K562 (cell line): Measurements from ENCODE around the gene TLR5. TPM values are rescaled to one million over a fixed set of nuclear protein-coding genes. Genes with fewer than 3 reads are reported as not detected.

Experiments used
- ARID3A ChIP-seq: IDR thresholded peaks from 2 replicates; pipeline ENCODE4 v1.6.1; 2012; ENCODE audit warnings: low read depth, low read length, improper control_type of control experiment, borderline replicate concordance
- EP400 ChIP-seq: fragments of 450-650 bp; IDR thresholded peaks from 2 replicates; pipeline ENCODE4 v1.6.1; 2017; ENCODE audit warnings: antibody characterized with exemption, mild to moderate bottlenecking, moderate library complexity
- FOXA1 ChIP-seq: fragments of 450-650 bp; IDR thresholded peaks from 2 replicates; pipeline ENCODE4 v1.6.1; 2016; ENCODE audit warnings: mild to moderate bottlenecking, borderline replicate concordance
- HBP1 ChIP-seq: fragments of 450-650 bp; formaldehyde crosslinking; IDR thresholded peaks from 2 replicates; pipeline ENCODE4 v1.4.0; 2022; ENCODE audit warnings: missing genetic modification characterization
- MTA1 ChIP-seq: fragments of 450-650 bp; IDR thresholded peaks from 2 replicates; pipeline ENCODE4 v1.6.1; 2017; ENCODE audit warnings: borderline replicate concordance
- NFXL1 ChIP-seq: fragments of 450-650 bp; formaldehyde crosslinking; IDR thresholded peaks from 2 replicates; pipeline ENCODE4 v1.4.0; 2021; ENCODE audit warnings: mild to moderate bottlenecking
- NR1H2 ChIP-seq: sonication (generic); formaldehyde crosslinking; IDR thresholded peaks from 2 replicates; pipeline ENCODE4 v1.4.0; 2020; ENCODE audit warnings: mild to moderate bottlenecking, missing genetic modification reagents
- SIRT6 ChIP-seq: IDR thresholded peaks from one replicate; pipeline ENCODE4 v1.6.1; 2012; ENCODE audit warnings: low read depth, mild to moderate bottlenecking, control low read depth, inconsistent platforms, low read length, moderate library complexity
- polyA plus RNA-seq, 8 experiments: library from polyadenylated mRNA; depleted of rRNA in 4 of 8; stranded (reverse) in 5 of 8; unstranded in 3 of 8; fragments of >200 nt; fragmentation: Nextera tagmentation in 2 of 8; fragmentation: Illumina TruSeq in 1 of 8; extraction: Ambion mirVana in 2 of 8; extraction: Trizol in 1 of 8; gene quantifications; 2 replicates each; pipeline versions ENCODE4 v1.2.1 to v1.2.3, GENCODE V29; 2011 to 2014; ENCODE audit warnings: inconsistent platforms in 1 of 8, missing spikeins in 1 of 8
- total RNA-seq, 7 experiments: library from RNA; depleted of rRNA in 6 of 7; stranded (reverse); fragments of >200 nt in 6 of 7; fragmentation: Illumina TruSeq in 2 of 7; extraction: Trizol in 2 of 7; gene quantifications; 2 replicates each; pipeline versions ENCODE4 v1.2.1 to v1.2.3, GENCODE V29; 2011 to 2021; ENCODE audit warnings: low replicate concordance in 1 of 7

The TLR5 gene
- total and polyA plus RNA-seq, 9 of the 15 experiments (the other 6 are each of a cell fraction or from before 2014, with no cell fraction given): 0.93 to 7.4 (median 1.9) TPM

GRCh38 chr1:223105568-223105967 is 37.5 kb downstream of the TLR5 start (continued):
- TF ChIP-seq NR1H2: no peak
- TF ChIP-seq FOXA1: no peak
- no peak for TF ChIP-seq EP400
- no peak for TF ChIP-seq ARID3A
- TF ChIP-seq NFXL1: no peak
- no peak for TF ChIP-seq SIRT6
- no peak for TF ChIP-seq MTA1
- no peak for TF ChIP-seq HBP1 (CRISPR knock-in tag)
